Adipocyte (in vitro differentiated cells): ENCODE measurements around the gene KIRREL1.

Experiments used
- DNase-seq: peaks from one replicate; pipeline ENCODE4 v3.0.0-alpha.2; 2015; ENCODE audit warnings: low read depth
- H3K27me3 ChIP-seq: replicated peaks from 2 replicates; pipeline ENCODE4 v1.7.0; 2013; ENCODE audit warnings: mild to moderate bottlenecking, low read length, moderate library complexity; ENCODE audit not compliant: control insufficient read depth, insufficient read depth
- H3K36me3 ChIP-seq: 2 replicates; pipeline ENCODE4 v1.7.0; 2013; ENCODE audit warnings: low read length, mild to moderate bottlenecking, moderate library complexity; ENCODE audit not compliant: control insufficient read depth, insufficient read depth, severe bottlenecking
- H3K4me1 ChIP-seq: 2 replicates; pipeline ENCODE4 v1.7.0; 2013; ENCODE audit warnings: mild to moderate bottlenecking, low read length, moderate library complexity; ENCODE audit not compliant: control insufficient read depth, insufficient read depth
- H3K4me3 ChIP-seq: 2 replicates; pipeline ENCODE4 v1.7.0; 2013; ENCODE audit warnings: mild to moderate bottlenecking, low read length, moderate library complexity
- H3K9ac ChIP-seq: 2 replicates; pipeline ENCODE4 v1.7.0; 2013; ENCODE audit warnings: mild to moderate bottlenecking, low read length, moderate library complexity
- H3K9me3 ChIP-seq: 2 replicates; pipeline ENCODE4 v1.7.0; 2013; ENCODE audit warnings: mild to moderate bottlenecking, low read length, moderate library complexity; ENCODE audit not compliant: control insufficient read depth

Gene KIRREL1

GRCh38 chr1:158115126-158115525 lies 121.7 kb downstream of the KIRREL1 start:
- H3K4me1 ChIP-seq: peaks cover 5% of the 10 kb centered on the region
- no peak overlapping the region for H3K4me3 ChIP-seq
- H3K9me3 ChIP-seq: no peaks in the 10 kb centered on the region
- no peaks in the 10 kb centered on the region for H3K36me3 ChIP-seq
- H3K27me3 ChIP-seq: peaks cover 16% of the 10 kb centered on the region
- DNase-seq: no peak
- no peak overlapping the region for H3K9ac ChIP-seq

- DNase-seq: no peak
- Histone ChIP-seq H3K9ac (no peak overlapping the region), H3K4me3 (no peak overlapping the region), H3K36me3 (no peaks in the 10 kb centered on the region), H3K27me3 (peaks cover 16% of the 10 kb centered on the region), H3K9me3 (no peaks in the 10 kb centered on the region), H3K4me1 (peaks cover 7% of the 10 kb centered on the region)
Observed at GRCh38 chr1:158116311-158117167, 123.1 kb downstream of the KIRREL1 start.

GRCh38 chr1:158117854-158118704 lies 124.6 kb downstream of the KIRREL1 start:
- no peak overlapping the region for H3K9ac ChIP-seq
- no peak overlapping the region for H3K4me3 ChIP-seq
- H3K36me3 ChIP-seq: no peaks in the 10 kb centered on the region
- H3K4me1 ChIP-seq: peaks cover 9% of the 10 kb centered on the region
- DNase-seq: peak; percentile 68
- H3K27me3 ChIP-seq: peaks cover 9% of the 10 kb centered on the region
- H3K9me3 ChIP-seq: no peaks in the 10 kb centered on the region

- no peak overlapping the region for H3K4me3 ChIP-seq
- H3K36me3 ChIP-seq: no peaks in the 10 kb centered on the region
- no peak for DNase-seq
- no peak overlapping the region for H3K9ac ChIP-seq
- peaks cover 9% of the 10 kb centered on the region for H3K27me3 ChIP-seq
- H3K4me1 ChIP-seq: peaks cover 9% of the 10 kb centered on the region
- H3K9me3 ChIP-seq: no peaks in the 10 kb centered on the region
Observed at GRCh38 chr1:158118713-158119402, 125.4 kb downstream of the KIRREL1 start.

GRCh38 chr1:158119976-158120653 lies 126.7 kb downstream of the KIRREL1 start:
- no peak for DNase-seq
- Histone ChIP-seq H3K27me3 (peaks cover 9% of the 10 kb centered on the region), H3K36me3 (no peaks in the 10 kb centered on the region), H3K9me3 (no peaks in the 10 kb centered on the region), H3K4me3 (no peak overlapping the region), H3K4me1 (peaks cover 9% of the 10 kb centered on the region), H3K9ac (no peak overlapping the region)

GRCh38 chr1:158121604-158122254 lies 128.3 kb downstream of the KIRREL1 start:
- no peak overlapping the region for H3K4me3 ChIP-seq
- H3K9me3 ChIP-seq: no peaks in the 10 kb centered on the region
- peaks cover 9% of the 10 kb centered on the region for H3K4me1 ChIP-seq
- peaks cover 9% of the 10 kb centered on the region for H3K27me3 ChIP-seq
- no peak overlapping the region for H3K9ac ChIP-seq
- no peaks in the 10 kb centered on the region for H3K36me3 ChIP-seq
- DNase-seq: peak; percentile 28

GRCh38 chr1:158122833-158123388 lies 129.5 kb downstream of the KIRREL1 start:
- Histone ChIP-seq H3K36me3 (no peaks in the 10 kb centered on the region), H3K4me3 (no peak overlapping the region), H3K27me3 (peaks cover 9% of the 10 kb centered on the region)

GRCh38 chr1:158124034-158124433 lies 130.6 kb downstream of the KIRREL1 start:
- Histone ChIP-seq H3K36me3 (no peaks in the 10 kb centered on the region), H3K9ac (no peak overlapping the region), H3K4me1 (peaks cover 3% of the 10 kb centered on the region), H3K27me3 (peaks cover 3% of the 10 kb centered on the region), H3K9me3 (no peaks in the 10 kb centered on the region), H3K4me3 (no peak overlapping the region)
- no peak for DNase-seq

More at GRCh38 chr1:158122833-158123388, 129.5 kb downstream of the KIRREL1 start:
- DNase-seq: no peak
- Histone ChIP-seq H3K4me1 (peaks cover 9% of the 10 kb centered on the region), H3K9ac (no peak overlapping the region), H3K9me3 (no peaks in the 10 kb centered on the region)

GRCh38 chr1:158124999-158125398 lies 131.6 kb downstream of the KIRREL1 start:
- Histone ChIP-seq H3K36me3 (no peaks in the 10 kb centered on the region), H3K9ac (no peak overlapping the region), H3K9me3 (no peaks in the 10 kb centered on the region), H3K27me3 (no peaks in the 10 kb centered on the region), H3K4me1 (peaks cover 3% of the 10 kb centered on the region), H3K4me3 (no peak overlapping the region)
- DNase-seq: peak; percentile 97

GRCh38 chr1:158126425-158126824 lies 133.0 kb downstream of the KIRREL1 start:
- H3K9me3 ChIP-seq: no peaks in the 10 kb centered on the region
- no peak for DNase-seq
- H3K4me1 ChIP-seq: peaks cover 3% of the 10 kb centered on the region
- H3K4me3 ChIP-seq: no peak overlapping the region
- H3K27me3 ChIP-seq: no peaks in the 10 kb centered on the region
- H3K9ac ChIP-seq: no peak overlapping the region
- no peaks in the 10 kb centered on the region for H3K36me3 ChIP-seq
